Prostate gland (tissue), 2 donors: Measurements from ENCODE around the gene ZNF598. TPM values are rescaled to one million over a fixed set of nuclear protein-coding genes. Genes with fewer than 3 reads are reported as not detected.

Experiments
- DNase-seq: peaks from one replicate; pipeline ENCODE4 v3.0.0-alpha.2; 2019; ENCODE audit warnings: low spot score
- H3K27ac ChIP-seq, 2 donors: fragments of 200-600 bp; sonication (generic); 2 replicates each; pipeline ENCODE4 v1.5.1; 2017 to 2019
- H3K27me3 ChIP-seq: fragments of 200-600 bp; sonication (generic); replicated peaks from 2 replicates; pipeline ENCODE4 v1.5.1; 2019; ENCODE audit not compliant: insufficient read depth
- H3K36me3 ChIP-seq, 2 donors: fragments of 200-600 bp; sonication (generic); 1 replicate in 1 of 2; 2 replicates in 1 of 2; pipeline versions ENCODE4 v1.5.1 to v1.8.1; 2017 to 2019
- H3K4me1 ChIP-seq: fragments of 200-600 bp; sonication (generic); replicated peaks from 2 replicates; pipeline ENCODE4 v1.5.1; 2019
- H3K4me3 ChIP-seq, 2 donors: fragments of 200-600 bp; sonication (generic); 2 replicates each; pipeline ENCODE4 v1.5.1; 2017 to 2019
- H3K9me3 ChIP-seq: fragments of 200-600 bp; sonication (generic); 2 replicates; pipeline ENCODE4 v1.5.1; 2017
- POLR2A ChIP-seq: fragments of 450-650 bp; IDR thresholded peaks from one replicate; pipeline ENCODE4 v1.6.1; 2016; ENCODE audit warnings: antibody characterized with exemption, mild to moderate bottlenecking
- POLR2AphosphoS5 ChIP-seq: sonication (generic); formaldehyde crosslinking; IDR thresholded peaks from one replicate; pipeline ENCODE4 v1.6.1; 2017; ENCODE audit warnings: antibody characterized with exemption
- WGBS: methylation state at CpG from one replicate; pipeline ENCODE4 v1.1.5; 2018; 5-methylcytosine and 5-hydroxymethylcytosine counted together
- intact Hi-C: fragments of 100-400 bp; cut with DNase I; formaldehyde crosslinking; loops from one replicate; pipeline ENCODE4 v1.14.2; 2022
- total RNA-seq, 2 donors: library from RNA; depleted of rRNA; stranded (reverse); fragments of >200 nt; gene quantifications; one replicate each; pipeline ENCODE4 v1.1.0, GENCODE V29; 2016
- TF ChIP-seq, protein P1 (sequence below), 4 experiments: fragments of 200-600 bp in 2 of 4; fragments of 450-650 bp in 2 of 4; sonication (generic) in 2 of 4; IDR thresholded peaks; 1 replicate in 3 of 4; 2 replicates in 1 of 4; pipeline ENCODE4 v1.5.1; 2016 to 2019; ENCODE audit warnings: antibody characterized with exemption in 4 of 4, mild to moderate bottlenecking in 2 of 4, moderate library complexity in 2 of 4

Gene ZNF598
- total RNA-seq, 2 donors from 2014 or later = 30.7 to 74.3 TPM

- 16% methylated on average over 14 of the region's 22 CpGs for WGBS
- TF ChIP-seq, protein P1, sequence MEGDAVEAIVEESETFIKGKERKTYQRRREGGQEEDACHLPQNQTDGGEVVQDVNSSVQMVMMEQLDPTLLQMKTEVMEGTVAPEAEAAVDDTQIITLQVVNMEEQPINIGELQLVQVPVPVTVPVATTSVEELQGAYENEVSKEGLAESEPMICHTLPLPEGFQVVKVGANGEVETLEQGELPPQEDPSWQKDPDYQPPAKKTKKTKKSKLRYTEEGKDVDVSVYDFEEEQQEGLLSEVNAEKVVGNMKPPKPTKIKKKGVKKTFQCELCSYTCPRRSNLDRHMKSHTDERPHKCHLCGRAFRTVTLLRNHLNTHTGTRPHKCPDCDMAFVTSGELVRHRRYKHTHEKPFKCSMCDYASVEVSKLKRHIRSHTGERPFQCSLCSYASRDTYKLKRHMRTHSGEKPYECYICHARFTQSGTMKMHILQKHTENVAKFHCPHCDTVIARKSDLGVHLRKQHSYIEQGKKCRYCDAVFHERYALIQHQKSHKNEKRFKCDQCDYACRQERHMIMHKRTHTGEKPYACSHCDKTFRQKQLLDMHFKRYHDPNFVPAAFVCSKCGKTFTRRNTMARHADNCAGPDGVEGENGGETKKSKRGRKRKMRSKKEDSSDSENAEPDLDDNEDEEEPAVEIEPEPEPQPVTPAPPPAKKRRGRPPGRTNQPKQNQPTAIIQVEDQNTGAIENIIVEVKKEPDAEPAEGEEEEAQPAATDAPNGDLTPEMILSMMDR (IDR thresholded peaks at IDR 0.05) = no peak
- no peak for TF ChIP-seq POLR2A
- no peak for TF ChIP-seq POLR2AphosphoS5
- no peaks in the 10 kb centered on the region for H3K27me3 ChIP-seq
Observed at GRCh38 chr16:1991588-1991947, 18.1 kb downstream of the ZNF598 start.

DNA sequence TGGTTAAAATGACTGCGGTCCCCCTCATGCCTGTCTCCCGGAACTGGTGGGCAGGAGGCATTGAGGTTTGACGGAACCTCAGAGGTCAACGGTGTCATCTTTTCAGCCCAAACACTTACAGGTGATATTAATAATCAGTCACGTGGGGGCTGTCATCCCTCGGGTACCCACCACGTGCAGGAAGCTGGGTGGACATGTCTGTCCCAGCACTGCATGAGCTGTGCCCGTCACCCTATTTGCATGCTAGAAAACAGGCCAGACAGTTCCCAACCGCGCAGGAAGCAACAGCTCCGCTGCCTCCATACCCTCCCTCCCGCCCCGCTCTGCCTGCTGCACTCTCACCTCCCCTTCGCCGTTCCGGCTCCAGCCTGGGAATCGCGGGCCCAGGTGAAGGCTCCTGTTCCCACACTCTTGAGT, 18.5 kb downstream of the ZNF598 start:
- TF ChIP-seq POLR2AphosphoS5 (no peak), POLR2A (no peak)
- TF ChIP-seq, protein P1 (IDR thresholded peaks at IDR 0.05) = no peak
- 8% methylated on average over 18 of the region's 18 CpGs for whole genome bisulfite sequencing
- peaks cover 0 to 5% of the 10 kb centered on the region in 2 donors for H3K36me3 ChIP-seq
- no peaks in the 10 kb centered on the region for H3K27me3 ChIP-seq
- peaks cover 6% of the 10 kb centered on the region for H3K4me1 ChIP-seq
- intact Hi-C loops = no loop called here
- no peak overlapping the region for H3K4me3 ChIP-seq
- H3K9me3 ChIP-seq = no peaks in the 10 kb centered on the region
- no peak for DNase-seq
- no peak overlapping the region for H3K27ac ChIP-seq

More at GRCh38 chr16:1991588-1991947, 18.1 kb downstream of the ZNF598 start:
- intact Hi-C loops = no loop called here
- Histone ChIP-seq H3K27ac (no peak overlapping the region), H3K9me3 (no peaks in the 10 kb centered on the region), H3K4me1 (peaks cover 6% of the 10 kb centered on the region), H3K36me3 (peaks cover 0 to under 1% of the 10 kb centered on the region in 2 donors), H3K4me3 (peak overlapping the region in 1 of 2 donors; percentile 28)
- no peak for DNase-seq

DNA sequence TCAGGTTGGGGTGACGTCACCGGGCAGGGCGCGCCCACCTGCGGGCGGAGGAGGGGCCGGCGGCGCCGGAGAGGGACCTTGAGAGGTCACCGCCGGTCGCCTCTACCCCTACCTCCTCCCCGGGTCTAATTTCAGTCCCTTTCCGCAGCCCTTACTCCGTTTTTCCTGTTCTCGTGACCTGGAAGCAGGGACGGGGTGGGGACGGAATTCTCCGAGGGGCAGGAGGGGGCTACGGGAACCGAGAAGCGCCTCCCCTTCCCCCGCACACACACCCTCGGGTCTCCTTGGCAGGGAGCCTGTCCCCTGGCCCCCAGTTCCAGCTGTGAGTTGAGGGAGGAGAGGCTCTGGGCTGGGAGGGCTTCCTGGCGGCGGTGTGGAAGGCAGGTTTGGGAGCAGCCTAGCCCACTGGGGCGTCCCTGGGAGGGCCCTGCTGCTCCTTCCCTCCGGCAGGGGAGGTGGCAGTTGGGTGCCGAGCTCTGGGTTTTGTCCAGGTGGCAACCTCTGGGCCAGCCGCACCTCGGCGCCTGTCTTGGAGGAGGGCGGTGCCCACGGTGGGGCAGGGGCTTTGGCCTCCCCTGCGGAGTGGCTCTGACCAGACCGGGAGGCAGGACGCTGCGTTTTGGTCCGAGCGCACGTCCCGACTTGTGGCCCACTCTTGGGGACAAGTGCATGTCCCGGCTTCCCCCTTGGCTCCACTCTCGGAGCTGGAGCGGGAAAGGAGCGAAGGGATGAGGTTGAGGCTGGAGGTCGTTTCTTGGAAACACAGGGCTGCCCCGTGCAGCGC, 19.1 kb downstream of the ZNF598 start:
- no peaks in the 10 kb centered on the region for H3K27me3 ChIP-seq
- DNase-seq = no peak
- no peaks in the 10 kb centered on the region for H3K9me3 ChIP-seq
- peaks cover 0 to 10% of the 10 kb centered on the region in 2 donors for H3K36me3 ChIP-seq
- intact Hi-C loops = no loop called here
- peak overlapping the region in 1 of 2 donors; percentile 7 for H3K4me3 ChIP-seq
- no peak for TF ChIP-seq POLR2A
- TF ChIP-seq POLR2AphosphoS5 = no peak
- TF ChIP-seq, protein P1 (IDR thresholded peaks at IDR 0.05) = no peak
- H3K27ac ChIP-seq = no peak overlapping the region
- WGBS = 5% methylated on average over 39 of the region's 50 CpGs
- H3K4me1 ChIP-seq = peaks cover 6% of the 10 kb centered on the region

DNA sequence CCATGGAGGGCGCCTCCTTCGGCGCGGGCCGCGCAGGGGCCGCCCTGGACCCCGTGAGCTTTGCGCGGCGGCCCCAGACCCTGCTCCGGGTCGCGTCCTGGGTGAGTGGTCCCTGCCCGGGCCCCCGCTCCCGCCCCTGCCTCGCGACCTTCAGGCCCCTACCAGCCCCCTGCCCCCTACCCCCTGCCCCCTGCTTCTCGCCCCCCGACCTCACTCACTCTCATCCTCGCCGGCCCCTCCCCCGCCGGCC, 19.6 kb downstream of the ZNF598 start:
- no peak for DNase-seq
- no CpG with 5 or more reads among the region's 25 CpGs for WGBS

More for the DNA sequence above, 19.6 kb downstream of the ZNF598 start:
- Histone ChIP-seq H3K27me3 (no peaks in the 10 kb centered on the region), H3K4me1 (peaks cover 6% of the 10 kb centered on the region), H3K4me3 (peak overlapping the region in 1 of 2 donors; percentile 7), H3K27ac (no peak overlapping the region), H3K36me3 (peaks cover 0 to 10% of the 10 kb centered on the region in 2 donors), H3K9me3 (no peaks in the 10 kb centered on the region)
- intact Hi-C loops = no loop called here
- TF ChIP-seq, protein P1 (IDR thresholded peaks at IDR 0.05) = no peak
